H9 (cell line): ENCODE data around the gene MVP. TPM values are rescaled to one million over a fixed set of nuclear protein-coding genes. Genes with fewer than 3 reads are reported as not detected.

Source experiments
- DNase-seq: peaks from one replicate; pipeline ENCODE4 v3.0.0-alpha.2; 2017
- H2AFZ ChIP-seq: one replicate; pipeline ENCODE4 v1.6.1; 2013; ENCODE audit warnings: mild to moderate bottlenecking, low read length, control low read depth, moderate library complexity
- H2AK5ac ChIP-seq: 2 replicates; pipeline ENCODE4 v1.6.1; 2013; ENCODE audit warnings: low read length, control low read depth, mixed read lengths; ENCODE audit not compliant: insufficient read length
- H2BK120ac ChIP-seq: one replicate; pipeline ENCODE4 v1.6.1; 2013; ENCODE audit warnings: low read depth, mild to moderate bottlenecking, low read length, control low read depth, inconsistent platforms; ENCODE audit not compliant: poor library complexity, severe bottlenecking
- H2BK12ac ChIP-seq: 2 replicates; pipeline ENCODE4 v1.6.1; 2013; ENCODE audit warnings: low read length, control low read depth, mixed read lengths, low read depth; ENCODE audit not compliant: insufficient read length
- H2BK15ac ChIP-seq: 2 replicates; pipeline ENCODE4 v1.6.1; 2013; ENCODE audit warnings: low read depth, low read length, control low read depth
- H2BK20ac ChIP-seq: one replicate; pipeline ENCODE4 v1.6.1; 2013; ENCODE audit warnings: low read depth, mild to moderate bottlenecking, low read length, control low read depth, inconsistent platforms; ENCODE audit not compliant: poor library complexity, severe bottlenecking
- H2BK5ac ChIP-seq: 2 replicates; pipeline ENCODE4 v1.6.1; 2013; ENCODE audit warnings: low read length, control low read depth, mixed read lengths; ENCODE audit not compliant: insufficient read length
- H3K14ac ChIP-seq: 2 replicates; pipeline ENCODE4 v1.6.1; 2013; ENCODE audit warnings: low read length, control low read depth; ENCODE audit not compliant: insufficient read depth
- H3K18ac ChIP-seq: 2 replicates; pipeline ENCODE4 v1.6.1; 2013; ENCODE audit warnings: low read depth, mild to moderate bottlenecking, mixed read lengths, low read length, control low read depth; ENCODE audit not compliant: insufficient read length
- H3K23ac ChIP-seq: 2 replicates; pipeline ENCODE4 v1.6.1; 2013; ENCODE audit warnings: low read length, control low read depth, mixed read lengths, low read depth; ENCODE audit not compliant: insufficient read length
- H3K23me2 ChIP-seq: 2 replicates; pipeline ENCODE4 v1.6.1; 2013; ENCODE audit warnings: low read depth, mild to moderate bottlenecking, mixed read lengths, low read length, control low read depth; ENCODE audit not compliant: insufficient read length, poor library complexity, severe bottlenecking
- H3K27ac ChIP-seq: 2 replicates; pipeline ENCODE4 v1.5.1; 2013; ENCODE audit warnings: low read length, control low read depth, mixed read lengths, low read depth; ENCODE audit not compliant: insufficient read length
- H3K27me3 ChIP-seq: 2 replicates; pipeline ENCODE4 v1.6.1; 2013; ENCODE audit warnings: low read length, control low read depth, inconsistent platforms; ENCODE audit not compliant: insufficient read depth
- H3K4ac ChIP-seq: 2 replicates; pipeline ENCODE4 v1.6.1; 2013; ENCODE audit warnings: low read depth, mild to moderate bottlenecking, control low read depth, inconsistent platforms, low read length, moderate library complexity
- H3K4me1 ChIP-seq: 2 replicates; pipeline ENCODE4 v1.6.1; 2013; ENCODE audit warnings: low read length, control low read depth, inconsistent platforms; ENCODE audit not compliant: insufficient read depth
- H3K4me2 ChIP-seq: 2 replicates; pipeline ENCODE4 v1.6.1; 2013; ENCODE audit warnings: low read length, control low read depth, mixed read lengths; ENCODE audit not compliant: insufficient read length, insufficient read depth
- H3K56ac ChIP-seq: 2 replicates; pipeline ENCODE4 v1.6.1; 2013; ENCODE audit warnings: low read depth, mild to moderate bottlenecking, mixed read lengths, low read length, control low read depth; ENCODE audit not compliant: insufficient read length
- H3K79me1 ChIP-seq: 2 replicates; pipeline ENCODE4 v1.6.1; 2013; ENCODE audit warnings: low read depth, mild to moderate bottlenecking, moderate library complexity, low read length, control low read depth, inconsistent platforms; ENCODE audit not compliant: insufficient read depth, poor library complexity, severe bottlenecking
- H3K79me2 ChIP-seq: 2 replicates; pipeline ENCODE4 v1.6.1; 2013; ENCODE audit warnings: low read length, control low read depth, inconsistent platforms; ENCODE audit not compliant: insufficient read depth
- H3K9ac ChIP-seq: 2 replicates; pipeline ENCODE4 v1.6.1; 2013; ENCODE audit warnings: low read length, control low read depth, mixed read lengths; ENCODE audit not compliant: insufficient read length; ENCODE audit errors: extremely low read depth
- H3K9me3 ChIP-seq: one replicate; pipeline ENCODE4 v1.6.1; 2013; ENCODE audit warnings: low read depth, low read length, inconsistent platforms; ENCODE audit not compliant: control insufficient read depth
- H3T11ph ChIP-seq: one replicate; pipeline ENCODE4 v1.6.1; 2013; ENCODE audit warnings: mild to moderate bottlenecking, low read length, control low read depth, inconsistent platforms
- H4K20me1 ChIP-seq: one replicate; pipeline ENCODE4 v1.6.1; 2013; ENCODE audit not compliant: control insufficient read depth, insufficient read length, insufficient read depth
- H4K5ac ChIP-seq: 2 replicates; pipeline ENCODE4 v1.6.1; 2013; ENCODE audit warnings: low read depth, mild to moderate bottlenecking, mixed read lengths, low read length, control low read depth; ENCODE audit not compliant: insufficient read length
- H4K8ac ChIP-seq: replicated peaks from 2 replicates; pipeline ENCODE4 v1.6.1; 2013; ENCODE audit warnings: low read length, control low read depth, mixed read lengths, low read depth; ENCODE audit not compliant: insufficient read length
- H4K91ac ChIP-seq: 2 replicates; pipeline ENCODE4 v1.6.1; 2013; ENCODE audit warnings: low read depth, mild to moderate bottlenecking, moderate library complexity, mixed read lengths, low read length, control low read depth; ENCODE audit not compliant: insufficient read length
- H3K27ac Mint-ChIP-seq, 3 experiments: 2 replicates in 2 of 3; 3 replicates in 1 of 3; pipeline ENCODE4 v1.8.0; 2020 to 2021; ENCODE audit warnings: mixed read lengths in 3 of 3, mild to moderate bottlenecking in 1 of 3, moderate library complexity in 1 of 3
- H3K27me3 Mint-ChIP-seq: 2 replicates; pipeline ENCODE4 v1.8.0; 2021; ENCODE audit warnings: low read depth, mild to moderate bottlenecking, moderate library complexity, mixed read lengths
- H3K36me3 Mint-ChIP-seq, 3 experiments: 2 replicates in 2 of 3; 3 replicates in 1 of 3; pipeline ENCODE4 v1.8.0; 2020 to 2021; ENCODE audit warnings: low read depth in 3 of 3, mixed read lengths in 3 of 3; ENCODE audit not compliant: insufficient read depth in 1 of 3
- H3K4me1 Mint-ChIP-seq, 2 experiments: 2 replicates each; pipeline ENCODE4 v1.8.0; 2020; ENCODE audit warnings: mixed read lengths in 2 of 2
- H3K4me3 Mint-ChIP-seq, 2 experiments: 2 replicates in 1 of 2; 3 replicates in 1 of 2; pipeline ENCODE4 v1.8.0; 2020 to 2021; ENCODE audit warnings: mild to moderate bottlenecking in 2 of 2, mixed read lengths in 2 of 2, moderate library complexity in 1 of 2
- H3K9me3 Mint-ChIP-seq, 2 experiments: 2 replicates in 1 of 2; 3 replicates in 1 of 2; pipeline ENCODE4 v1.8.0; 2020; ENCODE audit warnings: mild to moderate bottlenecking in 2 of 2, mixed read lengths in 2 of 2, moderate library complexity in 1 of 2
- WGBS: extraction: QIAGEN DNeasy Blood & Tissue Kit; methylation state at CpG from one replicate; pipeline ENCODE4 v1.1.7; 2013; ENCODE audit warnings: missing lambda C conversion rate, low lambda C conversion rate, mixed read lengths; ENCODE audit not compliant: insufficient read length; ENCODE audit errors: extremely low coverage; 5-methylcytosine and 5-hydroxymethylcytosine counted together
- total RNA-seq: library from RNA; stranded (reverse); gene quantifications from 2 replicates; pipeline ENCODE4 v1.2.1, GENCODE V29; 2021
- TF ChIP-seq, protein P1 (sequence below): fragments of 200-600 bp; sonication (generic); conservative IDR thresholded peaks from 3 replicates; pipeline ENCODE4 v1.8.0; 2021; ENCODE audit warnings: antibody characterized with exemption, mild to moderate bottlenecking

MVP gene
- total RNA-seq, 1 experiment from 2014 or later, result 3.1 TPM

- Histone ChIP-seq H3T11ph (no peak overlapping the region), H3K56ac (no peak overlapping the region), H3K9me3 (no peaks in the 10 kb centered on the region), H2BK5ac (no peak overlapping the region), H3K79me1 (peaks cover 3% of the 10 kb centered on the region), H3K79me2 (peaks cover 31% of the 10 kb centered on the region), H3K23me2 (peaks cover 5% of the 10 kb centered on the region), H4K8ac (no peak overlapping the region), H2AFZ (no peak overlapping the region), H3K14ac (peak overlapping the region; percentile 81), H2BK20ac (no peak overlapping the region), H2BK15ac (no peak overlapping the region), H4K20me1 (no peaks in the 10 kb centered on the region), H3K9ac (peak overlapping the region; percentile 71), H4K5ac (peak overlapping the region; percentile 30), H3K4me1 (no peaks in the 10 kb centered on the region; the same call in 1 of the 2 replicates), H3K23ac (no peak overlapping the region), H2BK120ac (no peak overlapping the region), H3K18ac (peak overlapping the region; percentile 37), H4K91ac (no peak overlapping the region), H3K4me2 (peak overlapping the region; percentile 71), H2AK5ac (no peak overlapping the region), H2BK12ac (no peak overlapping the region), H3K4ac (no peak overlapping the region), H3K27me3 (no peaks in the 10 kb centered on the region), H3K27ac (no peak overlapping the region)
- WGBS, result no CpG with 5 or more reads among the region's 20 CpGs
- no peak for DNase-seq
- H3K27me3 Mint-ChIP-seq, result peaks cover 12% of the 10 kb centered on the region
- H3K27ac Mint-ChIP-seq, result peak overlapping the region; percentile 95 to 98 (median 96); a peak in 6 of 7 replicates
- H3K4me1 Mint-ChIP-seq, result peaks cover 27 to 32% of the 10 kb centered on the region in 2 experiments
- H3K36me3 Mint-ChIP-seq, result peaks cover 12 to 31% (median 22%) of the 10 kb centered on the region in 3 experiments
- peak overlapping the region; percentile 97 to 98 for H3K4me3 Mint-ChIP-seq
- TF ChIP-seq, protein P1, sequence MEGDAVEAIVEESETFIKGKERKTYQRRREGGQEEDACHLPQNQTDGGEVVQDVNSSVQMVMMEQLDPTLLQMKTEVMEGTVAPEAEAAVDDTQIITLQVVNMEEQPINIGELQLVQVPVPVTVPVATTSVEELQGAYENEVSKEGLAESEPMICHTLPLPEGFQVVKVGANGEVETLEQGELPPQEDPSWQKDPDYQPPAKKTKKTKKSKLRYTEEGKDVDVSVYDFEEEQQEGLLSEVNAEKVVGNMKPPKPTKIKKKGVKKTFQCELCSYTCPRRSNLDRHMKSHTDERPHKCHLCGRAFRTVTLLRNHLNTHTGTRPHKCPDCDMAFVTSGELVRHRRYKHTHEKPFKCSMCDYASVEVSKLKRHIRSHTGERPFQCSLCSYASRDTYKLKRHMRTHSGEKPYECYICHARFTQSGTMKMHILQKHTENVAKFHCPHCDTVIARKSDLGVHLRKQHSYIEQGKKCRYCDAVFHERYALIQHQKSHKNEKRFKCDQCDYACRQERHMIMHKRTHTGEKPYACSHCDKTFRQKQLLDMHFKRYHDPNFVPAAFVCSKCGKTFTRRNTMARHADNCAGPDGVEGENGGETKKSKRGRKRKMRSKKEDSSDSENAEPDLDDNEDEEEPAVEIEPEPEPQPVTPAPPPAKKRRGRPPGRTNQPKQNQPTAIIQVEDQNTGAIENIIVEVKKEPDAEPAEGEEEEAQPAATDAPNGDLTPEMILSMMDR, result no peak
- H3K9me3 Mint-ChIP-seq, result no peaks in the 10 kb centered on the region
These were observed 30.5 kb upstream of the MVP start for GRCh38 chr16:29789775-29790182.
